Hepatocyte (in vitro differentiated cells): ENCODE measurements around the gene FILIP1L.

Experiments used
- CTCF ChIP-seq: fragments of 200-600 bp; sonication (generic); IDR thresholded peaks from 2 replicates; pipeline ENCODE4 v1.5.1; 2016; ENCODE audit warnings: antibody characterized with exemption, mild to moderate bottlenecking; ENCODE audit not compliant: poor library complexity
- EZH2 ChIP-seq: fragments of 200-600 bp; sonication (generic); IDR thresholded peaks from 2 replicates; pipeline ENCODE4 v1.6.1; 2016; ENCODE audit warnings: antibody characterized with exemption, mild to moderate bottlenecking, borderline replicate concordance

GRCh38 chr3:99962703-99963102 is 151.6 kb downstream of the FILIP1L start:
- TF ChIP-seq CTCF (no peak), EZH2 (no peak)
